ENCODE data around the gene HGF. TPM values are rescaled to one million over a fixed set of nuclear protein-coding genes. Genes with fewer than 3 reads are reported as not detected.
"Not testable (repeated sequence)": the region's sequence is repeated elsewhere in the genome, so short reads cannot be mapped to it uniquely, and the experiment has no call there.

Gene HGF
- polyA plus RNA-seq, 3 donors, result 18.6 to 24.0 (median 18.9) TPM

GRCh38 chr7:81811956-81812865 is 42.4 kb upstream of the HGF start:
- intact Hi-C loops (cut with micrococcal nuclease), result no loop called here
- peaks cover 20% of the 10 kb centered on the region for H3K4me1 Mint-ChIP-seq
- no peaks in the 10 kb centered on the region for H3K27me3 ChIP-seq (ENCODE audit: control insufficient read depth in 2 of 2, insufficient read depth in 2 of 2, low read length in 2 of 2)
- no peaks in the 10 kb centered on the region for H3K36me3 ChIP-seq (replicated peaks in 1 of 2; ENCODE audit: control insufficient read depth in 1 of 2, insufficient read depth in 2 of 2, low read length in 2 of 2)
- H3K4me3 ChIP-seq (replicated peaks in 1 of 3; ENCODE audit: low read depth in 2 of 3, low read length in 3 of 3), result no peak overlapping the region
- peaks cover 21 to 22% of the 10 kb centered on the region in 2 donors for H3K4me1 ChIP-seq (ENCODE audit: control insufficient read depth in 1 of 2, insufficient read depth in 2 of 2, low read length in 2 of 2)
- H3K4me2 ChIP-seq (replicated peaks; ENCODE audit: extremely low read depth, low read length, poor library complexity, severe bottlenecking), result no peak overlapping the region
- H2AFZ ChIP-seq (ENCODE audit: insufficient read depth, low read depth, low read length, poor library complexity, severe bottlenecking), result no peak overlapping the region
- no peak overlapping the region for H3K27ac ChIP-seq (ENCODE audit: low read depth in 1 of 2, low read length in 2 of 2)
- DNase-seq, result no peak
- H3K9me3 Mint-ChIP-seq, result peaks cover 0 to 5% (median 2%) of the 10 kb centered on the region in 7 donors
- H4K20me1 ChIP-seq (ENCODE audit: insufficient read depth, low read length), result no peaks in the 10 kb centered on the region
- H3K36me3 Mint-ChIP-seq, result no peaks in the 10 kb centered on the region
- TF ChIP-seq CTCF (IDR thresholded peaks at IDR 0.05), result no peak
- H3K4me3 Mint-ChIP-seq, result no peak overlapping the region
- H3K79me2 ChIP-seq (ENCODE audit: insufficient read depth, low read length), result no peaks in the 10 kb centered on the region
- H3K27me3 Mint-ChIP-seq (ENCODE audit: low read depth in 3 of 3), result no peaks in the 10 kb centered on the region
- no peak overlapping the region for H3K9ac ChIP-seq (ENCODE audit: insufficient read depth, low read length, poor library complexity, severe bottlenecking)
- no peak overlapping the region for H3K27ac Mint-ChIP-seq
- H3K9me3 ChIP-seq (replicated peaks in 1 of 2; ENCODE audit: control insufficient read depth in 1 of 2, insufficient read depth in 1 of 2, low read length in 2 of 2), result no peaks in the 10 kb centered on the region
- 100% methylated on average over 1 of the region's 5 CpGs for WGBS (ENCODE audit: insufficient coverage)

DNA sequence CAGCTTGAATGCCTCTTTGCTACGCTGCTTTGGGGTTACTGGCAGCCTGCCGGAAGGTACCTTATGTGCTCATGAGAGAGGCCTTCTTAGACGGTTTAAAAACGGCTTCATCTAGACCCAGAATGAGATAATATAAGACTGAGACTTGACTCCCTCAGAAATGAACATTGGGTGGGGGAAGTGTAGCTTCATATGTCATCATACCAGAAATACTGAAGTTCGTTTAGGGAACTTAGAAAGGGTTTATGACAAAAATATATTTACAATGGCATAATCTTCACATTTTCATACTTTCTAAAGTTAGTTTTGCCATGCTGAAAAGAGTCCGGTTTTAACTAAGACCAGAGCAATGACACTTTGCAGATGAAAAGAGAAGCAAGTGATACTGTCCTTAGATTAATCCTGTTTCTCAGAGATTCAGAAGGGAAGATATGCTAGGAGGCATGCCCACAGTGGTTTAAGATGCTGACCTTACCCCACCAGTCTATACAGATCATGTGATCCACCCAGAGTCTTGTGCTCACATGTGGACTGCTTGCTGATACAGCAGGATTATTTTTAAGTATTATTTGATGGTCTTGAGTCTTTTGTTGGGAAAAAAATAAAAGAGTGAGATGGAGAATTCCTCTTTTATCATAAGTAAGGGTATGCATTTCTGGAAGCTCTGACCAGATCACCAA is 40.8 kb upstream of the HGF start:
- no peaks in the 10 kb centered on the region for H3K36me3 ChIP-seq (replicated peaks in 1 of 2; ENCODE audit: control insufficient read depth in 1 of 2, insufficient read depth in 2 of 2, low read length in 2 of 2)
- no CpG with 5 or more reads among the region's 6 CpGs for WGBS (ENCODE audit: insufficient coverage)
- peak; percentile 46 to 52 (median 47) for DNase-seq
- H3K4me3 ChIP-seq (replicated peaks in 1 of 3; ENCODE audit: low read depth in 2 of 3, low read length in 3 of 3), result peak overlapping the region in 2 of 3 experiments; percentile 9 to 41
- H3K27me3 ChIP-seq (ENCODE audit: control insufficient read depth in 2 of 2, insufficient read depth in 2 of 2, low read length in 2 of 2), result no peaks in the 10 kb centered on the region
- Mint-ChIP-seq H3K27me3 (ENCODE audit: low read depth in 3 of 3) (no peaks in the 10 kb centered on the region), H3K4me1 (peaks cover 20% of the 10 kb centered on the region), H3K27ac (peak overlapping the region; percentile 85 to 96 (median 88)), H3K9me3 (peaks cover 0 to 5% (median 2%) of the 10 kb centered on the region in 7 donors), H3K4me3 (peak overlapping the region; percentile 49 to 76), H3K36me3 (no peaks in the 10 kb centered on the region)
- no peaks in the 10 kb centered on the region for H3K9me3 ChIP-seq (replicated peaks in 1 of 2; ENCODE audit: control insufficient read depth in 1 of 2, insufficient read depth in 1 of 2, low read length in 2 of 2)
- H3K4me2 ChIP-seq (replicated peaks; ENCODE audit: extremely low read depth, low read length, poor library complexity, severe bottlenecking), result peak overlapping the region; percentile 53
- peaks cover 21 to 22% of the 10 kb centered on the region in 2 donors for H3K4me1 ChIP-seq (ENCODE audit: control insufficient read depth in 1 of 2, insufficient read depth in 2 of 2, low read length in 2 of 2)
- H3K9ac ChIP-seq (ENCODE audit: insufficient read depth, low read length, poor library complexity, severe bottlenecking), result peak overlapping the region; percentile 28
- TF ChIP-seq CTCF (IDR thresholded peaks at IDR 0.05), result no peak
- intact Hi-C loops (cut with micrococcal nuclease), result no loop called here
- no peaks in the 10 kb centered on the region for H3K79me2 ChIP-seq (ENCODE audit: insufficient read depth, low read length)
- peak overlapping the region; percentile 62 to 91 for H3K27ac ChIP-seq (ENCODE audit: low read depth in 1 of 2, low read length in 2 of 2)
- H4K20me1 ChIP-seq (ENCODE audit: insufficient read depth, low read length), result no peaks in the 10 kb centered on the region
- peak overlapping the region; percentile 82 for H2AFZ ChIP-seq (ENCODE audit: insufficient read depth, low read depth, low read length, poor library complexity, severe bottlenecking)

DNA sequence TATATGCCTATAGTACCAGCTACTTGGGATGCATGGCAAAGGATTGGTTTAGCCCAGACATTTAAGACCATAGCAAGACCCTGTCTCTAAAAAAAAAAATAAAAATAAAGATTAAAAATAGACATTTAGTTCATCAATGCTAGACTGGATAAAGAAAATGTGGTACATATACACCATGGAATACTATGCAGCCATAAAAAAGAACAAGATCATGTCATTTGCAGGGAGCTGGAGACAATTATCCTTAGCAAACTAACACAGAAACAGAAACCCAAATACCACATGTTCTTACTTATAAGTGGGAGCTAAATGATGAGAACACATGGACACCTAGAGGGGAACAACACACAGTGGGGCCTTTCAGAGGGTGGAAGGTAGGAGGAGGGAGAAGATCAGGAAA is 38.5 kb upstream of the HGF start:
- Mint-ChIP-seq H3K27ac (peak overlapping the region in 1 of 7 donors; percentile 65), H3K4me1 (peaks cover 20% of the 10 kb centered on the region)
- H3K27me3 ChIP-seq (ENCODE audit: control insufficient read depth in 2 of 2, insufficient read depth in 2 of 2, low read length in 2 of 2); H3K4me3 ChIP-seq (replicated peaks in 1 of 3; ENCODE audit: low read depth in 2 of 3, low read length in 3 of 3); DNase-seq; H3K4me3 Mint-ChIP-seq; H3K4me2 ChIP-seq (replicated peaks; ENCODE audit: extremely low read depth, low read length, poor library complexity, severe bottlenecking); H3K9me3 Mint-ChIP-seq; H3K9ac ChIP-seq (ENCODE audit: insufficient read depth, low read length, poor library complexity, severe bottlenecking); H2AFZ ChIP-seq (ENCODE audit: insufficient read depth, low read depth, low read length, poor library complexity, severe bottlenecking); H3K27ac ChIP-seq (ENCODE audit: low read depth in 1 of 2, low read length in 2 of 2); H3K9me3 ChIP-seq (replicated peaks in 1 of 2; ENCODE audit: control insufficient read depth in 1 of 2, insufficient read depth in 1 of 2, low read length in 2 of 2); H3K36me3 Mint-ChIP-seq; H3K27me3 Mint-ChIP-seq (ENCODE audit: low read depth in 3 of 3); H3K36me3 ChIP-seq (replicated peaks in 1 of 2; ENCODE audit: control insufficient read depth in 1 of 2, insufficient read depth in 2 of 2, low read length in 2 of 2); H3K79me2 ChIP-seq (ENCODE audit: insufficient read depth, low read length); H4K20me1 ChIP-seq (ENCODE audit: insufficient read depth, low read length): not testable (repeated sequence)
- intact Hi-C loops (cut with micrococcal nuclease), result loop anchor here in 1 of 2 donors (5.0 kb wide), 1 partner anchor 34 kb away; no protein-coding TSS in a partner anchor
- H3K4me1 ChIP-seq (ENCODE audit: control insufficient read depth in 1 of 2, insufficient read depth in 2 of 2, low read length in 2 of 2), result peaks cover 21 to 22% of the 10 kb centered on the region in 2 donors
